Measurements from ENCODE around the gene KLHL29. TPM values are rescaled to one million over a fixed set of nuclear protein-coding genes. Genes with fewer than 3 reads are reported as not detected.

The KLHL29 gene
- total RNA-seq, 3 donors from 2014 or later, result 2.6 to 13.0 (median 5.5) TPM

- intact Hi-C loops (cut with DNase I, micrococcal nuclease), result no loop called here
Observed at GRCh38 chr2:23642516-23642915, 257.5 kb downstream of the KLHL29 start.

GRCh38 chr2:23645230-23645808 lies 260.3 kb downstream of the KLHL29 start:
- no peaks in the 10 kb centered on the region for H3K9me3 ChIP-seq

More at GRCh38 chr2:23642516-23642915, 257.5 kb downstream of the KLHL29 start:
- Histone ChIP-seq H3K36me3 (ENCODE audit: low read depth) (no peaks in the 10 kb centered on the region), H3K4me1 (ENCODE audit: low read depth) (no peaks in the 10 kb centered on the region), H3K4me3 (no peak overlapping the region), H3K9me3 (no peaks in the 10 kb centered on the region)
- DNase-seq (no peak), ATAC-seq (no peak)
- no peak for TF ChIP-seq CTCF (IDR thresholded peaks at IDR 0.05)

GRCh38 chr2:23647563-23647962 lies 262.6 kb downstream of the KLHL29 start:
- no peak for DNase-seq
- no peaks in the 10 kb centered on the region for H3K36me3 ChIP-seq (ENCODE audit: low read depth)
- H3K4me3 ChIP-seq, result no peak overlapping the region
- no peaks in the 10 kb centered on the region for H3K9me3 ChIP-seq
- no peak for ATAC-seq
- intact Hi-C loops (cut with DNase I, micrococcal nuclease), result no loop called here
- H3K4me1 ChIP-seq (ENCODE audit: low read depth), result no peaks in the 10 kb centered on the region
- no peak for TF ChIP-seq CTCF (IDR thresholded peaks at IDR 0.05)

More at GRCh38 chr2:23645230-23645808, 260.3 kb downstream of the KLHL29 start:
- DNase-seq (no peak), ATAC-seq (no peak)
- H3K36me3 ChIP-seq (ENCODE audit: low read depth), result no peaks in the 10 kb centered on the region
- no peaks in the 10 kb centered on the region for H3K4me1 ChIP-seq (ENCODE audit: low read depth)
- H3K4me3 ChIP-seq, result no peak overlapping the region
- TF ChIP-seq CTCF (IDR thresholded peaks at IDR 0.05), result no peak
- intact Hi-C loops (cut with DNase I, micrococcal nuclease), result no loop called here

- ATAC-seq, result no peak
- TF ChIP-seq CTCF (IDR thresholded peaks at IDR 0.05), result no peak
- H3K36me3 ChIP-seq (ENCODE audit: low read depth), result no peaks in the 10 kb centered on the region
Observed at GRCh38 chr2:23649303-23649702, 264.3 kb downstream of the KLHL29 start.

GRCh38 chr2:23649819-23650218 lies 264.8 kb downstream of the KLHL29 start:
- TF ChIP-seq CTCF (IDR thresholded peaks at IDR 0.05), result no peak
- DNase-seq (no peak), ATAC-seq (no peak)
- no peaks in the 10 kb centered on the region for H3K9me3 ChIP-seq
- intact Hi-C loops (cut with DNase I, micrococcal nuclease), result no loop called here
- no peak overlapping the region for H3K4me3 ChIP-seq
- no peaks in the 10 kb centered on the region for H3K4me1 ChIP-seq (ENCODE audit: low read depth)
- H3K36me3 ChIP-seq (ENCODE audit: low read depth), result no peaks in the 10 kb centered on the region

More at GRCh38 chr2:23649303-23649702, 264.3 kb downstream of the KLHL29 start:
- H3K4me1 ChIP-seq (ENCODE audit: low read depth), result no peaks in the 10 kb centered on the region
- H3K4me3 ChIP-seq, result no peak overlapping the region
- no peaks in the 10 kb centered on the region for H3K9me3 ChIP-seq
- no peak for DNase-seq
- intact Hi-C loops (cut with DNase I, micrococcal nuclease), result no loop called here
